WERI-Rb-1 (cell line): ENCODE data around the gene RAPGEF1.

Experiments used
- DNase-seq: peaks from one replicate; pipeline ENCODE4 v3.0.0-alpha.2; 2020
- H3K27ac ChIP-seq: fragments of 250-450 bp; sonication (Bioruptor Pico); 2 replicates; pipeline ENCODE4 v1.5.1; 2020; ENCODE audit warnings: mild to moderate bottlenecking, moderate library complexity
- H3K27me3 ChIP-seq: fragments of 250-450 bp; sonication (Bioruptor Pico); 2 replicates; pipeline ENCODE4 v1.5.1; 2021; ENCODE audit warnings: mild to moderate bottlenecking, low read depth, moderate library complexity; ENCODE audit not compliant: insufficient read depth, severe bottlenecking
- H3K36me3 ChIP-seq: fragments of 250-450 bp; sonication (Bioruptor Pico); 2 replicates; pipeline ENCODE4 v1.5.1; 2020; ENCODE audit warnings: mild to moderate bottlenecking, moderate library complexity
- H3K4me3 ChIP-seq: 2 replicates; pipeline ENCODE4 v1.5.1; 2011; ENCODE audit warnings: low read depth, mild to moderate bottlenecking, control low read depth, low read length
- H3K9me3 ChIP-seq: fragments of 250-450 bp; sonication (Bioruptor Pico); 2 replicates; pipeline ENCODE4 v1.5.1; 2021; ENCODE audit warnings: mild to moderate bottlenecking, moderate library complexity; ENCODE audit not compliant: severe bottlenecking
- TF ChIP-seq, protein P1 (sequence below): IDR thresholded peaks from 2 replicates; pipeline ENCODE4 v1.5.1; 2011; ENCODE audit warnings: low read depth, mild to moderate bottlenecking, control low read depth, inconsistent platforms, low read length

Gene RAPGEF1

DNA sequence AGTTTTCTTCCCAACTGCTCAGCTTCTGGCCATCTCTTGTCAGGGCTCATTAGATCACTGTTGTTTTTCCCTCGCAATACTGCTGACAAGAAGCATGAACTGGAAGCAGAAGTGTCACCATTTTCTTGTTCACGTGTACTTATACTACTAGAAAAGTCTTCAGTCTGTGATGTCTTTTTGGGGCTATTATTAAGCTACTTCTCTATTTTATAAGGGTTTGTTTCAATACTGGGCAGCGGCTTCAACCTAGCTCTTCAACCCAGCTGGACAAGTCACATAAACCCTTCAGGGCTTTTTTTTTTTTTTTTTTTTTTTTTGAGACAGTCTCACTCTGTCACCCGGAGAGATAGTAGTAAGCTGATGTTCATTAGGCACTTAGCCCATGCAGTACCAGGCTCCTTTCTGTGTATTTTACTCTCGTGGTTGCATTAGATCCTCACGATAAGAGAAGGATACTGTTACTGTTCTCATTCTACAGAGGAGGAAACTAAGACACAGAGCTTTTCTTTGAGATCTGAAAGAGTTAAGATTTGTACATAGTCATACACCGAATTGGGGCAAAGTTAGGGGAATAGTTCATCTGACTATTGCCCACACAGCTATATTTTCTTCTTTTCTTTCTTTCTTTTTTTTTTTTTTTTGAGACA, 20.5 kb downstream of the RAPGEF1 start:
- H3K27ac ChIP-seq, result no peak overlapping the region

DNA sequence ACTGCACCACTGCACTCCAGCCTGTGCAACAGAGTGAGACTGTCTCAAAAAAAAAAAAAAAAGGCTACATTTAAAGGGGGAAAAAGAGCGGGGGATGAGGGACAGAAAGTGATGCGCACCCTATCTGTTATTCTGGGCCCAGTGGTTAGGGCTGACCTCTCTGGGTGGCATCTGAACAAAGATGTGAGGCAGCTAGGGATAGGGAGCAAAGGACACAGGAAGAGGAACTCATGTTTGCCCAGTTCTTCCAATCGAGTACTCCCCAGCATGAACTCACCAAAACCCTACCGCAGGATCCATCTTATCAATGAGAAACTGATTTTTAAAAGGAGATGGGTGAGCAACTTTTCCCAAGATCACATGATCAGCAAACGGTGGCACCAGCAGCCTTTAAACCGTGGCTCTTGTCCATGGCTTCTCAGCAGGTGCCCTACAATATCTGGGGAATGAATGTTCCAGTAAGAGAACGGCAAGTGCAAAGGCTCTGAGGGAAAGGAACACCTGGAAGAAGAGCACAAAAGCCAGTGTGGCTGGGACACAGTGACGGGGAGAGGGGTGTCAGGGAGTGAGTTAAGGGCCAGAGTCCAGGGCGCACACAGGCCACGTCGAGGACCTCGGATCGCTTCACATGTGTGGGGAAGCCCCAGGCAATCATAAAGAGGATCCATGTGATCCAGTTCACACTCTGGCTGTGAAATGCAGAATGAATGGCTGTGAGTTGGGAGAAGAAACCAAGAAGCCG, 22.0 kb downstream of the RAPGEF1 start:
- H3K36me3 ChIP-seq, result no peaks in the 10 kb centered on the region
- TF ChIP-seq, protein P1, sequence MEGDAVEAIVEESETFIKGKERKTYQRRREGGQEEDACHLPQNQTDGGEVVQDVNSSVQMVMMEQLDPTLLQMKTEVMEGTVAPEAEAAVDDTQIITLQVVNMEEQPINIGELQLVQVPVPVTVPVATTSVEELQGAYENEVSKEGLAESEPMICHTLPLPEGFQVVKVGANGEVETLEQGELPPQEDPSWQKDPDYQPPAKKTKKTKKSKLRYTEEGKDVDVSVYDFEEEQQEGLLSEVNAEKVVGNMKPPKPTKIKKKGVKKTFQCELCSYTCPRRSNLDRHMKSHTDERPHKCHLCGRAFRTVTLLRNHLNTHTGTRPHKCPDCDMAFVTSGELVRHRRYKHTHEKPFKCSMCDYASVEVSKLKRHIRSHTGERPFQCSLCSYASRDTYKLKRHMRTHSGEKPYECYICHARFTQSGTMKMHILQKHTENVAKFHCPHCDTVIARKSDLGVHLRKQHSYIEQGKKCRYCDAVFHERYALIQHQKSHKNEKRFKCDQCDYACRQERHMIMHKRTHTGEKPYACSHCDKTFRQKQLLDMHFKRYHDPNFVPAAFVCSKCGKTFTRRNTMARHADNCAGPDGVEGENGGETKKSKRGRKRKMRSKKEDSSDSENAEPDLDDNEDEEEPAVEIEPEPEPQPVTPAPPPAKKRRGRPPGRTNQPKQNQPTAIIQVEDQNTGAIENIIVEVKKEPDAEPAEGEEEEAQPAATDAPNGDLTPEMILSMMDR, result no peak
- H3K27me3 ChIP-seq, result no peaks in the 10 kb centered on the region
- H3K4me3 ChIP-seq, result no peak overlapping the region
- DNase-seq, result no peak
- no peak overlapping the region for H3K27ac ChIP-seq
- H3K9me3 ChIP-seq, result no peaks in the 10 kb centered on the region

More for the DNA sequence above, 20.5 kb downstream of the RAPGEF1 start:
- H3K27me3 ChIP-seq, result no peaks in the 10 kb centered on the region
- H3K9me3 ChIP-seq, result no peaks in the 10 kb centered on the region
- H3K36me3 ChIP-seq, result no peaks in the 10 kb centered on the region
- no peak for DNase-seq
- TF ChIP-seq, protein P1, result no peak
- no peak overlapping the region for H3K4me3 ChIP-seq

DNA sequence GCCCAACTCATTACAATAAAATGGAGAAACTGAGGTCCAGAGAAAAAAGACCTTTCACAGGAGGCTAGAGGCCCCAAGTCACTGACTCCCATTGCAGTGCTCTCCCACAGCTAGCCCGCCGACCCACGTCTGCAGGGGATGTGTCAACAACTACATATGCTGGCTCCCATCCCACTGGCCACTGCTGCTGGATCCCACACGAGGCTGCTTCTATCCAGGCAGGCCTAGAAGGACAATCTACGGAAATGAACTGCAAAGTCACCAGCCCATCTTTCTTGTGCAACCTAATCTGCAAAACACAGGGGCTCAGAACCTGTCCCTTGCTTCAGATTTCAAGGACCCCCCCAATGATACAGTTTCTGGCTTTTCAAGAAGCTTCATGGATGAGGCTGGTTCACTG, 24.0 kb downstream of the RAPGEF1 start:
- TF ChIP-seq, protein P1, result no peak
- H3K9me3 ChIP-seq, result no peaks in the 10 kb centered on the region
- no peak overlapping the region for H3K4me3 ChIP-seq
- H3K27ac ChIP-seq, result no peak overlapping the region
- no peaks in the 10 kb centered on the region for H3K36me3 ChIP-seq
- DNase-seq, result no peak
- no peaks in the 10 kb centered on the region for H3K27me3 ChIP-seq

DNA sequence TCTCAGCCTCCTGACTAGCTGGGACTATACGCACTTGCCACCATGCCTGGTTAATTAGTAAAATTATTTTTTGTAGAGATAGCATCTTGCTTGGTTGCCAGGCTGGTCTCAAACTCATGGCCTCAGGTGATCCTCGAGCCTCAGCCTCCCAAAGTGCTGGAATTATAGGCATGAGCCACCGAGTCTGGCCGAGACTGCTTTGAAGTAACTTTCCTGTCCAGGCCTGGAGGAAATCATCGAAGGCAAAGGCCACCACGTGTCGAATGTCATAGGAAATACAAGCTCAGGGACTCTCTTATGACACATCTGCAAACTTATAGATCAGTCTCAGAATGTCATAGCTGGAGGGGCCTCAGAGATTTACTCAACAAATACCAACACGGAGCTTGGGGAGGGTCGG, 25.1 kb downstream of the RAPGEF1 start:
- Histone ChIP-seq H3K9me3 (no peaks in the 10 kb centered on the region), H3K36me3 (no peaks in the 10 kb centered on the region), H3K27ac (no peak overlapping the region), H3K4me3 (no peak overlapping the region), H3K27me3 (no peaks in the 10 kb centered on the region)
- no peak for DNase-seq
- TF ChIP-seq, protein P1, result no peak

DNA sequence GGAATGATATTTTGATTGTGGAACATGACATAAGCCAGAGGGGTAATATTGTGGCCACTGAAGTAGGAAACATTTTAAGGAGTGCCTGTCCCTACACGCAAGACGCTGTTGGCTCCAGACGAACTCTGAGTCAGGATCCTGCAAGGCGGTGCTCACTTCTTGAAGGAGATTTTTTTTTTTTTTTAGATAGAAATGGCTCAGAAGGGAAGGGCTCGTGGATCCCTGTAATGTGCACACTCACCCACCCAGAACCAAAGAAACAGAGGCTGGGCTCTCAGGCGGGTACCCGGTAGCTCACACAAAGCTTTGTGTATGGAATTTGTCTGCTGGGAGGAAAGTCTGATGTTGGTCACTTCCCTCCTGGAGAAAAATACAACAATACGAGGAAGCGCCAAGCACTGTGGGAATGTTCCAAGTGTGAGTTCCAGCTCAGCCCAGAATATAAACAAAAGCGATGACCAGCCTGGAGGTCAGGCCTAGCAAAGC, 25.7 kb downstream of the RAPGEF1 start:
- TF ChIP-seq, protein P1, result no peak
- Histone ChIP-seq H3K36me3 (no peaks in the 10 kb centered on the region), H3K4me3 (no peak overlapping the region), H3K9me3 (no peaks in the 10 kb centered on the region), H3K27ac (no peak overlapping the region), H3K27me3 (no peaks in the 10 kb centered on the region)
- DNase-seq, result no peak
